ENCODE results near the gene PLCH1. TPM values are rescaled to one million over a fixed set of nuclear protein-coding genes. Genes with fewer than 3 reads are reported as not detected.

PLCH1 gene
- total and polyA plus RNA-seq, 2 of the 8 experiments (the other 6 are each of a cell fraction or from before 2014, with no cell fraction given): 5.8 to 17.2 TPM

- Histone ChIP-seq H3K56ac (replicated peaks; ENCODE audit: insufficient read length, low read depth, low read length) (no peak overlapping the region), H2AK5ac (ENCODE audit: low read depth, low read length) (no peak overlapping the region), H3K4ac (replicated peaks; ENCODE audit: insufficient read length, low read depth, low read length) (no peak overlapping the region), H3K23me2 (ENCODE audit: low read depth, low read length) (no peaks in the 10 kb centered on the region), H4K91ac (replicated peaks; ENCODE audit: insufficient read length, low read length) (no peak overlapping the region), H4K5ac (ENCODE audit: insufficient read length, low read depth, low read length) (no peak overlapping the region), H3K23ac (ENCODE audit: insufficient read length) (no peak overlapping the region), H2BK120ac (replicated peaks; ENCODE audit: low read depth, low read length) (no peak overlapping the region), H2BK20ac (ENCODE audit: low read length) (no peak overlapping the region), H3K4me2 (ENCODE audit: insufficient read depth in 1 of 2, low read depth in 2 of 2, low read length in 2 of 2) (no peak overlapping the region), H3K18ac (ENCODE audit: extremely low read depth, low read length) (no peak overlapping the region), H2BK5ac (ENCODE audit: low read depth, low read length) (no peak overlapping the region), H3K27me3 (replicated peaks in 1 of 4; ENCODE audit: control insufficient read depth in 3 of 4, extremely low read depth in 1 of 4, insufficient read depth in 3 of 4, low read length in 3 of 4) (no peaks in the 10 kb centered on the region), H3K4me3 (ENCODE audit: extremely low read depth in 1 of 4, insufficient read depth in 2 of 4, low read depth in 3 of 4, low read length in 4 of 4) (no peak overlapping the region), H3K27ac (ENCODE audit: low read depth, low read length) (no peak overlapping the region), H3K9ac (replicated peaks in 1 of 4; ENCODE audit: extremely low read depth in 1 of 4, low read depth in 3 of 4, low read length in 3 of 4) (no peak overlapping the region), H3K9me3 (ENCODE audit: insufficient read depth in 2 of 2, low read depth in 1 of 2, low read length in 1 of 2) (no peaks in the 10 kb centered on the region), H3K4me1 (replicated peaks in 1 of 4; ENCODE audit: control insufficient read depth in 3 of 4, insufficient read depth in 4 of 4, low read length in 3 of 4) (peaks cover 0 to 7% (median 4%) of the 10 kb centered on the region in 4 experiments; a peak in 3 of 7 replicates), H2BK12ac (ENCODE audit: low read depth, low read length) (no peak overlapping the region), H2AFZ (ENCODE audit: low read length) (no peak overlapping the region), H3K14ac (ENCODE audit: insufficient read length) (no peak overlapping the region), H4K8ac (ENCODE audit: extremely low read depth, insufficient read depth, low read length) (no peak overlapping the region), H3K79me1 (ENCODE audit: low read depth, low read length) (no peaks in the 10 kb centered on the region), H3K79me2 (ENCODE audit: control insufficient read depth in 1 of 2, insufficient read depth in 2 of 2, low read length in 2 of 2) (no peaks in the 10 kb centered on the region), H3K36me3 (ENCODE audit: control insufficient read depth in 2 of 4, insufficient read depth in 4 of 4, low read length in 3 of 4) (no peaks in the 10 kb centered on the region), H2BK15ac (ENCODE audit: low read length) (no peak overlapping the region), H4K20me1 (replicated peaks in 1 of 2; ENCODE audit: control insufficient read depth in 1 of 2, insufficient read depth in 2 of 2, low read length in 2 of 2) (no peaks in the 10 kb centered on the region)
- no peak for TF ChIP-seq PHF8 (conservative IDR thresholded peaks at IDR 0.05; ENCODE audit: low read depth, low read length)
- TF ChIP-seq KDM1A (IDR thresholded peaks at IDR 0.05; ENCODE audit: borderline replicate concordance, low read length): no peak
- ChIA-PET CTCF (ENCODE audit: partially characterized antibody) (interaction anchor here (0.6 to 5.1 kb wide), 6 partner anchors 14 to 315 kb away, joined by 3 to 35 read pairs (median 3); no protein-coding TSS in a partner anchor), POLR2A (ENCODE audit: partially characterized antibody) (no interaction called here)
- no peak for DNase-seq (ENCODE audit: low read depth in 1 of 2, low spot score in 2 of 2)
- 90% methylated on average over 7 of the region's 8 CpGs; no CpG with 5 or more reads in 1 of the 2 experiments for WGBS, 2 experiments (ENCODE audit: extremely low coverage in 1 of 2, insufficient coverage in 1 of 2, insufficient read length in 1 of 2, insufficient replicate concordance in 2 of 2, low coverage in 1 of 2, low lambda C conversion rate in 2 of 2, missing lambda C conversion rate in 1 of 2)
- FAIRE-seq: no peak
Observed at GRCh38 chr3:155386919-155387318, 358.0 kb downstream of the PLCH1 start.

Measured in H1 (cell line).